Measurements from ENCODE around the gene MYH15. TPM values are rescaled to one million over a fixed set of nuclear protein-coding genes. Genes with fewer than 3 reads are reported as not detected.

The MYH15 gene
- total RNA-seq, 1 experiment from 2014 or later = not detected

DNA sequence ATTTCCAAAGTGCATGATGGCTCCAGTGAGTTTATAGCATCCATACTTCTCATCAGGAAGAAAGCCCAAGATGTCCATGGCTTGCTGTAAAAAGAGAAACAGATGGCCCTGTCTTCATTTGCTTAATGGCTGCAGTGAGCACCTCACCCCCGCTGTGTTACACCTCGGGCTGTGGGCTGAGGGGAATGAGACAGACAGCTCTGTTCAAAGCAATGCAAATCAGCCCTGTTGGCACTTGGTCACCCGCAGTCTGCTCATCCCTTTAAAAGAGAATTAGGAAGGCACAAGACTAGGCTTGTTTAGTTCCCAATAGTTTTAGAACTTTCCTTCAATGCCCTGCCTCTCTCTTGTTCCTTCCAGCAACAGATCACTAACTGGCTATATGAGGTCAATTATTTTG lies 25.2 kb downstream of the MYH15 start:
- DNase-seq (ENCODE audit: low read depth) = no peak
- in situ Hi-C loops (cut with HindIII; ENCODE audit: low pct_unique_long_range_greater_than_20kb, low sequenced_read_pairs) = no loop called here

DNA sequence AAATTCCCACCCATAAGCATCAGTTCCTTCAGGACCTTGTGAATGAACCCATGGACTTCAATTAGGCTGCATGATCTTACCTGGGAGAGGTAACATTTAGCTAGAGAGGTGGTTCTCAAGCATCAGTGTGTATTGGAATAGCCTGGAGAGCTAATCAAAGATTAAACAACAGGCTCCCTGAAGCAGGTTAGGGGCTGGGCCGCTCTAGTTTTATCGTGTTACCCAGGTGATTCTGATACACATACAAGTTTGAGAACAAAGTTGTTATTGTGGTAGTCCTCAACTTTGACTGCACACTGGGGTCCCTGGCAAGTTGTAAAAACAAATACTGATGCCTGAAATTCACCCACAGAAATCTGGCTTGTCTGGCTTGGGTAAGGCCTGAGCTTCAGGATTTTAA lies 31.2 kb downstream of the MYH15 start:
- no peak for DNase-seq (ENCODE audit: low read depth)

DNA sequence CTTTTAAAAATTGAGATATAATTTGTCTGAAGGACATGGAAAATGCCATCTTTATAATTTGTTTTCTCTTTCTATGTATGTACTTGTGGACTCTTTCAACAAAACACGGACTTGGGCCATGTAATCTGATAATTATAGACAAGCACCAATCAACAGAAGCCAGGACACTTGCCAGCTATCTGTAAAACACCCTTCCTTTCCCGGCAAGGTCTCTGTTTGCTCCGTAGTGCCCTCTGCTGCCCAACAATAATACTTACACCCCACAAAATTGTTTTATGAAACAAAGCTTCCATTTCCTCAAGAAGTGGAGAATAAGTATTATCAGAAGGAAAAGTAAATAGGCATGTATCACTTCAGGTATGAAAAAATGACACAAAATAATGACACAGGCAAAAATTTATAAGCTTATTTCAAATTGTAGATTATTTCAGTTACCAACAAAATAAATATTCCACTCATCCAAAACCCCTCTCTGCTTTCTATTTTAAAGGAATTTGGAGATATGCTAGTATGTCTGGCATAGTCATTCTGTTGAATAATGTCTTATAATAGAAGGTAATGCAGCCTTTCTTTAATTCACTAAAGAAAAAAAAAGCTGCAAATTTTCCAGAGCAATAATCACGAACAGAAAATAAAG lies 32.8 kb downstream of the MYH15 start:
- in situ Hi-C loops (cut with HindIII; ENCODE audit: low pct_unique_long_range_greater_than_20kb, low sequenced_read_pairs) = no loop called here
- DNase-seq (ENCODE audit: low read depth) = peak; percentile 26

More for the DNA sequence above, 31.2 kb downstream of the MYH15 start:
- in situ Hi-C loops (cut with HindIII; ENCODE audit: low pct_unique_long_range_greater_than_20kb, low sequenced_read_pairs) = no loop called here

DNA sequence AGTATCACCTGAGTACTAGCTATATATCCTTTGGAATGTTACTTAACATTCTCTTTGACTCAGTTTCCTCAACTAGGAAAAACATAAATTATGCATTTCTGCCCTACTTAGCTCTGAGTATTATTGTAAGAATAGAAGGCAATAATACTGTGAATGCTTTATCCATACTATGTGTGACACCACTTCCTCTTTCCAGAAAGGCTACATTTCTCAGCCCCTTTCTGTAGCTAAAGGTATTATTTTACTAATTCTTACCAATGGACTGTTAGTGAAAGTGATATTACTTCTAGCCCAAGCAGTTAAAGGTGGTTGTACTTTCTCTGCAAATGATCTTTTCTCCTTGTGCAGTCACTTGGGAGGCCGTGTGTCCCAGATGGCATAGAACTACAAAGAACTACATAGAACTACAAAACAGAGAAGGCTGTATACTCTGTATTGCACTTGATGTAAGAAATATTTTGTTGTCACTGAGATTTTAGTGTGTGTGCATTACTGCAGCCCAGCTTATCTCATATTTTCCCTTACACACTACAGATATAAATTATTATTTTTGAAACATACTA lies 35.1 kb downstream of the MYH15 start:
- no peak for DNase-seq (ENCODE audit: low read depth)
- in situ Hi-C loops (cut with HindIII; ENCODE audit: low pct_unique_long_range_greater_than_20kb, low sequenced_read_pairs) = no loop called here

DNA sequence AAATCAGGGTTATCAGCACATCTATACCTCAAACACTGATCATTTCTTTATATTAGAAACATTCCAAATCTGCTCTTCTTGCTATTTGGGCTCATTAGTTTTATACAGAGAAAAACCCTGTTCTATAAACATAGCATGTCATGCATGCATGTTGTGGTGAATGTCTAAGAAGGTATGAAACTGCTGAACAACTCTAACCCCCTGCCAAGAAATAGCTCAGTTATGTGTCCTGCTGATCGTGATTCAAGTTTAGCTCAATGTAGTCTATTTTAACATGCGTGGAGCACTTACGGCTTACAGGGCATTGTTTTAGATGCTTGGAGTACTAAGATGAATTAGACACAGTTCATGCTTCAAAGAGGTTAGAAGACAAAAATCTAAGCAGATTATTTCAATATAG lies 35.8 kb downstream of the MYH15 start:
- in situ Hi-C loops (cut with HindIII; ENCODE audit: low pct_unique_long_range_greater_than_20kb, low sequenced_read_pairs) = no loop called here

DNA sequence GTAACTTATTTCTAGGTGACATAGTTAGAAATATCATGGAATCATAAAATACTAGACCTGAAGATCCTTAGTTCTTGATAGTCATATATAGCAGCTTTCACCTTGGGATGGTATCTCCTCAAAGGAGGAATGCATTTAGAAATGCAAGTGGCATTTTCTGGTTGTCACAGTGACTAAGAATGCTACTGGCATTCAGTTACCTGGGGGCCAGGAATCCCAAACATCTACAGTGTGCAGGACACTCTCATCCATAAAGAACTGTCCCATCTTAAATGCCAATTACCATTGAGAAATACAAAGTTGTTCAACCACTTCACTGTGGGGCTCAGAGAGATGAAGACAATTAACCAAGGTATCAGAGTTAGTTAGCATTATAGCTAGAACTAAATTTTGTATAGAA lies 36.7 kb downstream of the MYH15 start:
- in situ Hi-C loops (cut with HindIII; ENCODE audit: low pct_unique_long_range_greater_than_20kb, low sequenced_read_pairs) = no loop called here
- no peak for DNase-seq (ENCODE audit: low read depth)

More for the DNA sequence above, 35.8 kb downstream of the MYH15 start:
- no peak for DNase-seq (ENCODE audit: low read depth)

DNA sequence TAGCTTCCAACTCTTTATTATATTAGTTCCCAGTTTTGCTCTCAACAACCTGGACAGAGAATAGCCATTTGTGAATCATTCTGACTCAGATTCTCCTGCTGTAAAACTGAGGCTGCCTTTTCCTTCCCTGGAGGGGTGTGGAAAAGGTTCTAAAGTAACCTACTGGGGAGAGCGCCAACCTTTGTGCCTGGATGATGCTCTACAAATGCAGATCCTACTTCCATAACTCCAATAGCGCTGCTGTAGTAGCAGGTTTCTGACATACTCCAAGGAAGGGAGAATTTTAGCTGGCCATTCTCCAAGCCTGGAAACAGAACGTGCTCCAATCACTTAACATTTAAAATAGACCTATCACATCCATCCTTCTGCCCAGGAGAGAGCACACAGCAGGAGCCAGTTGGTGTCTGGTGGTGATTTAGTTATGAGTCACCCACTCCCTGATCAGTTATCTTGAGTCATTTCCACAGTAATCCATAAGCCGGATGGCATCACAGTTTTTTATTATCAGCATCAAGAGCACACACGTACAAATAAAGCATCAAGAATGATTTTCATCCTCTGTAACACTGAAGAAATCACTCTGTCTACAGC lies 38.3 kb downstream of the MYH15 start:
- peak; percentile 56 for DNase-seq (ENCODE audit: low read depth)
- in situ Hi-C loops (cut with HindIII; ENCODE audit: low pct_unique_long_range_greater_than_20kb, low sequenced_read_pairs) = no loop called here

DNA sequence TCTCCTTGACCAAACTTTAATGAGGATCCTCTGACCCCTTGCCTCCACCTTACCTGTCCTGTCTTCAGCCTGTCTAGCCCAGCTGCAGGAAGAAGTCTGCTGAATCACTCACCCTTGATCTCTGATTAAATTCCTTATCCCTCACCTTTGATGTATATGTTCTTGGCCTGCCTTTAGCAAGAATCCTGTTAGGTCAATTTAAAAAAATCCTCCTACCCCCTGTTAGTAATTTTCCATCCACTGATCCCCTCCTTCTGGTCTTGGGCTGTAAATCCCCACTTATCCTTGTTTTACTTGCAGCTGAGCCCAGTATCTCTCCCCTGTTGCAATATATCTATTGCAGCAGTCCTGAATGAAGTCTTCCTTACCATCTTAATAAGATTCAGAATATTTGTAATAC lies 39.0 kb downstream of the MYH15 start:
- in situ Hi-C loops (cut with HindIII; ENCODE audit: low pct_unique_long_range_greater_than_20kb, low sequenced_read_pairs) = no loop called here
- no peak for DNase-seq (ENCODE audit: low read depth)

DNA sequence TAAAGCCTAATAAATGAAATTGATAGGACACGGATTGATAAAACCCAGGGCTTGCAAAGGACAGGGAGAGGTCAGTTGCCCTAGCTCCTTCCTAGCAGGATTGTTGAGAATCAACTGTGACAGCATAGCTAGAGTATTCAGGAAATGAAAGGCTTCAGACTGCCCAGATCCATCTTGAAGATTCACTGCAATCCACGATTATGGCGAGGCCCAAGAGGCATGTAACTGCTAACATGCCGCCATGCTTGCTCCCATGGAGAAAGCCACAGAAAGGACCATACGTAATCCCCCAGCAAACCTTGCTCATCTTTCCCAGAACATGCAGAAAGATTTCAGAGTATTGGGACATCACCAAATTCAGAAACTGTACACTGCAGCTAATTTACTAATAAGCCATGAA lies 41.3 kb downstream of the MYH15 start:
- DNase-seq (ENCODE audit: low read depth) = no peak
- in situ Hi-C loops (cut with HindIII; ENCODE audit: low pct_unique_long_range_greater_than_20kb, low sequenced_read_pairs) = no loop called here

DNA sequence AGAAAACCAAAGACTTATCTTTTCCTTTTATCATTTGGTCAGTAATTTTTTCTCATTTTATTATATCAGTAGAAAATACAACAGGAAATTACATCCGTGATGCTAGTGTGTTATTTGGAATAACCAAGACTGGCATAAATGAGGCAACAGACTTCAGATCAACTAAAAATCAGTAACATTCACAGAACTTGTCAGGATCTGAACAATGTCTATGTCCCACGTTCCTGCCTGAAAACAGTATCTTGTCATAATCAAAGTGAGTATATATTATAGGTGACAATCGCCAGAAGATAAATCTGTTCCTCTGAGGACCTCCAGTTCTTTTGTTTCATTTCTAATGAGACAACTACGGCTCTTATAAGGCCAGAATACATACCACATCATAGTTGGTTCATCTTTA lies 41.8 kb downstream of the MYH15 start:
- no peak for DNase-seq (ENCODE audit: low read depth)
- in situ Hi-C loops (cut with HindIII; ENCODE audit: low pct_unique_long_range_greater_than_20kb, low sequenced_read_pairs) = no loop called here

DNA sequence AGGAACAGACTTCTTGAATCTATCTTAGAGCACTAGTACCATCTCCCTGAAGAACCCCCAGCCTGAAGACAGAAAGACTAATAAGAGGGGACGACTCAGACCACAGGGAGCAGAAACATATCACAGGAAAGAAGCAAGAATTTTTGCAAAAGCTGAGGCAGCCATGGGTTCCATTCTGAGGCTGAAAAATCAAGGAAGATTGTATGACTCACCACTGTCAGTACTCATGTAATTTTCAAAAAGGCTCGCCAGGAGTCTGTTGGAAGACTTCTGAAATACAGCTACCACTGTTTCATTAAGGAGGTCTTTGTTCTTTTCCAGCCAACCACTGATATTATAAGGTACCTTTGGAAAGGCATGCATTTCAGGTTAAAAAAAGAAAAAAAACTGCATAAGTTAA lies 47.5 kb downstream of the MYH15 start:
- in situ Hi-C loops (cut with HindIII; ENCODE audit: low pct_unique_long_range_greater_than_20kb, low sequenced_read_pairs) = no loop called here
- DNase-seq (ENCODE audit: low read depth) = no peak

DNA sequence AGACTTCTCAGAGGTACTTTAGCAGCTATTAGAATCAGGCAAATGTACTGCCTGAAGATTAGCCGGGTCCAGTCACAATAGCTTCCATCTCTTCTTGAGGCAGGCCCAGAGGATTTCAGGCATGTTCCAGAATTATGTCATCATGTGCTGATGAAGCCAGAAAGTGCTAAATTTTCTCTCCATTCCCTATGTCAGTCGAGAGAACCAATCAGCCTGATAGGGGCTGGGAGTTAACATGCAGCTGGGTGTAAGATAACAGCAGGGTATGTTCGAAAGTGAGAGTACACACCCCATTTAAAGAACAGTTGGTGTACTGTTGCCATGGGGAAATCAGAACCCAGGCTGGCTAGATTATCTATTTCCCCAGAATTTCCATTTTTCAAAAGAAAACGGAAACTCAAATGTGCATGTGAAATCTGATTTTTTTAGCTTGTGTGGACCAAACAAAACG lies 48.7 kb downstream of the MYH15 start:
- in situ Hi-C loops (cut with HindIII; ENCODE audit: low pct_unique_long_range_greater_than_20kb, low sequenced_read_pairs) = no loop called here
- no peak for DNase-seq (ENCODE audit: low read depth)

DNA sequence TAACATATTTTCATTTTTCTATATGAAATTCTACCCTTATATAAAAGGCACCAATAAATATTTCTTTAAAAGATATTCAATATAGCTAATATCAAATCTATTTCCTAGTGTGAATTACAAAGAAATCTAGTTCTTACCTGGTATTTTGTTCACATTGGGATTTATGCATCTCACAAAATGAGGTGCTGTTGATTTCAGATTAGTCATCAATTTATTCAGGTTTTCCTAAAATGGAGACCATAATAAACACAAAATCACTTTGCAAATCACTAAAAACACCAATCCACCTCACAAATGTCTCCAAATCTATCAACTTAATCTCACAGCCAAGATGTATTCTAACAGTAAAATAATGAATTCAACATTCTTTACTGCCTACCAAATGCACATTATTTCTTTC lies 51.2 kb downstream of the MYH15 start:
- in situ Hi-C loops (cut with HindIII; ENCODE audit: low pct_unique_long_range_greater_than_20kb, low sequenced_read_pairs) = no loop called here
- DNase-seq (ENCODE audit: low read depth) = no peak

DNA sequence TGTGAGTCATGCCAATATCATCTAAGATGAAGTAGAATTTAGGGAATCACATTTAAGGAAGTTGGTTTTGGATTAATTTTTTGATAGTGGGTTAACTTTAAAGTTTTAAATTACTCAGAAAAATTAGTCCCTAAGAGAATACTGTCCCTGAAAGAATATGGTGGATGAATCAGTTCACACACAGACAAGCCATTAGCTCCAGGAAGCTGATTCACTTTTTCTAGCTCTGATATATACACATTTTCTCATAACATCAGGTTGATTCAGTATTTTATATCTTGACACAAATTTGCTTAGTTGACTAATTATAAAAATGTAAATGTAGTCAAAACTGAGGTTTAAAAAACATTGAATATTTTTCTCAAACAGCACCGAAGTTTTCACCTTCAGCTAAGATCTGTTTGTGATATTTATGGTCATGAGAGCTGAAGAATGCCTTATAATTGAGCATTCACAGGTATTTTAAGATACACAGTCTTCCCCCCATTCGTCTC lies 55.1 kb downstream of the MYH15 start:
- DNase-seq (ENCODE audit: low read depth) = no peak
- in situ Hi-C loops (cut with HindIII; ENCODE audit: low pct_unique_long_range_greater_than_20kb, low sequenced_read_pairs) = no loop called here

DNA sequence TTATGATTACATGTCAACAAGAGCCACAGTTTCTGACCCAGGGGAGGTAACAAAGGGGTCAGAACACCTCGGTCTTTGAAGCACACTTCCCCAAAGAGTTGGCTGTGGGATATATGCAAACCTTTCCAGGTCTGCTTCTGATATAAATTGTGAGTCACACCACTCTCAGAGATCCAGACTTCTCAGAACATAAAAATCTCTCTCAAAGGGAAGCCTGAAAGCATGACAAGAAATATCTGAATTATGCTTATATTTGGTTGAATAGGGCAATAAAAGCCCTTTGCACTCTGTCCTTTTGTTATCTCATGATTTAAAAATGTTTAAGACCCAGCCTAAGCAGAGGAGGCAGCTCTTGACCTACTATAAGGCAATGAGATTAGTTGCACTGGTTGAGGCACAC lies 56.8 kb downstream of the MYH15 start:
- DNase-seq (ENCODE audit: low read depth) = no peak
- in situ Hi-C loops (cut with HindIII; ENCODE audit: low pct_unique_long_range_greater_than_20kb, low sequenced_read_pairs) = no loop called here

DNA sequence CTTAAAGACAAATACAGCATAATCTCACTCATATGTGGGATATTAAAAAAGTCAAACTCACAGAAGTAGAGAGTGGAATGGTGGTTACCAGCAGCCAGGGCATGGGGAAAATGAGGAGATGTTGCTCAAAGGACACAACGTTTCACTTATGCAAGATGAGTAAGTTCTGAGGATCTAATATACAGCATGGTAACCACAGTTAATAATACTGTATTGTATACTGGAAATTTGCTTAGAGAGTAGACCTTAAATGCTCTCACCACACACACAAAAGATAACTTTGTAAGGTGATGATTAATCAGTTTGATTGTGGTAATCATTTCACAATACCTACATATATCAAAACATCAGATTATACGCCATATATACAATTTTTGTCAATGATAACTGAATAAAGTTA lies 60.0 kb downstream of the MYH15 start:
- in situ Hi-C loops (cut with HindIII; ENCODE audit: low pct_unique_long_range_greater_than_20kb, low sequenced_read_pairs) = no loop called here
- no peak for DNase-seq (ENCODE audit: low read depth)

DNA sequence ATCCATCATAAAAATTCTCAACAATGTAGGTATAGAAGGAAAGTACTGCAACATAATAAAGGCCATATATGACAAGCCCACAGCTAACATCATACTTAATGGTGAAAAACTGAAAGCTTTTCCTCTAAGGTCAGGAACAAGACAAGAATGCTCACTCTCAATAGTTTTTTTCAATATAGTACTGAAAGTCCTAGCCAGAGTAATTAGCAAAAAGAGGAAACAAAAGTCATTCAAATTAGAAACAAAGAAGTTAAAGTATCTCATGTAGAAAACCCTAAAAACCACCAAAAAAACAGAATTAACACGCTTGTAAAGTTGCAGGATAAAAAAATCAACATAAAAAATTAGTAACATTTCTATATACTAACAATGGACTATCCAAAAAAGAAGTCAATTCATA lies 61.8 kb downstream of the MYH15 start:
- no peak for DNase-seq (ENCODE audit: low read depth)
- in situ Hi-C loops (cut with HindIII; ENCODE audit: low pct_unique_long_range_greater_than_20kb, low sequenced_read_pairs) = no loop called here

DNA sequence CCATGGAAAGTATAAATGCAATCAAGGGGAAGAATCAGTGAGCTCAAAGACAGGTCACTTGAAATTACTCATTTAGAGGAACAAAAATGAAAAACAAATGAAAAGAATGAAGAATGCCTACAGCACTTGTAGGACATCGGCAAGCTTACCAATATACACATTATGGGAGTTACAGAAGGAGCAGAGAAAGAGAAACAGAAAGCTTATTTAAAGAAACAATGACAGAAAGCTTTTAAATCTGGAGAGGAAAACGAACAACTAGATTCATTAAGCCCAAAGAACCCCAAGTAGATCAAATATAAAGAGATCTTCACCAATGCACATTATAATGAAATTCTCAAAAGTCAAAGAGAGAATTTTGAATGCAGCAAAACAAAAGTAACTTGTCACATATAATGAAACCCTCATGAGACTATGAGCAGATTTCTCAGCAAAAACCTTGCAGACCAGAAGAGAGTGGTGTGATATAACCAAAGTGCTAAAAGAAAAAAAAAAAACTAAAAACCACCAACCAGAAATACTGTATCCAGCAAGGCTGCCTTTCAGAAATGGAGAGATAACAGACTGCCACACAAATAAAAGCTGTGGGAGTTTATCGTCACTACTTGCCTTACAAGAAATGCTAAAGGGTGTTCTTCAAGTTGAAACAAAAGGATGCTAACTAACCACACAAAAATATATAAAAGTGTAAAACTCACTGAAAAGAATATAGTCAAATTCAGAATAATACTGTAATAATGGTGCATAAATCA lies 63.1 kb downstream of the MYH15 start:
- in situ Hi-C loops (cut with HindIII; ENCODE audit: low pct_unique_long_range_greater_than_20kb, low sequenced_read_pairs) = no loop called here
- no peak for DNase-seq (ENCODE audit: low read depth)

DNA sequence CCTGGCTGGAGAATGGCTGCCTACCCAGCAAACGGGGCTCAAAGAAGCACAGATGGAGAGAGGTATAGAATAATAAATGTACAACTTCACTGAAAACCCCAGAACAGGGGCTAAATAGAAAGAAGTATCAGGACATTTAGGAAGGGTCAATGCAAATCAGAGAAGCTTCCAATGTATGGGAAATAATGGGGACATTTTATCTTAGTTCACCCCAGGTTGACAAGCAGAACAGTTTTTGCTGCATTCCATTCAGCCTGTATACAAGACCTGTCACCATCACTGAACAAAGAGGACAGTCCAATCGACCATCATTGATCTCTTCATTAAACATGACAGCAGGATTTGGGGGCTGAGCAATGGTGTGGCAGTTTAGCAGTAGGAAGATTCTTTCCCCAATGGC lies 68.1 kb downstream of the MYH15 start:
- in situ Hi-C loops (cut with HindIII; ENCODE audit: low pct_unique_long_range_greater_than_20kb, low sequenced_read_pairs) = no loop called here
- no peak for DNase-seq (ENCODE audit: low read depth)

Measured in Caki2 (cell line).